GF-D8 (cell line): ENCODE results near the gene LIG3.
"Not testable (repeated sequence)": the region's sequence is repeated elsewhere in the genome, so short reads cannot be mapped to it uniquely, and the experiment has no call there.

Experiments
- DNase-seq: peaks from one replicate; lab custom pipeline; 2025; lab: John Stamatoyannopoulos, UW

Gene LIG3

GRCh38 chr17:35041390-35041789 is 61.1 kb downstream of the LIG3 start:
- no peak for DNase-seq

GRCh38 chr17:35044181-35044580 is 63.9 kb downstream of the LIG3 start:
- no peak for DNase-seq

- not testable (repeated sequence) for DNase-seq
Observed at GRCh38 chr17:35045458-35045979, 65.2 kb downstream of the LIG3 start.

- no peak for DNase-seq
Observed at GRCh38 chr17:35046245-35046644, 65.9 kb downstream of the LIG3 start.

- no peak for DNase-seq
Observed at GRCh38 chr17:35046740-35047283, 66.5 kb downstream of the LIG3 start.

- DNase-seq: no peak
Observed at GRCh38 chr17:35048685-35049379, 68.5 kb downstream of the LIG3 start.

- DNase-seq: no peak
Observed at GRCh38 chr17:35050170-35050569, 69.9 kb downstream of the LIG3 start.

- DNase-seq: peak; percentile 69
Observed at GRCh38 chr17:35051183-35051578, 70.9 kb downstream of the LIG3 start.

- no peak for DNase-seq
Observed at GRCh38 chr17:35051579-35052240, 71.4 kb downstream of the LIG3 start.

- DNase-seq: no peak
Observed at GRCh38 chr17:35052241-35052610, 71.9 kb downstream of the LIG3 start.

- DNase-seq: no peak
Observed at GRCh38 chr17:35052780-35053179, 72.5 kb downstream of the LIG3 start.

GRCh38 chr17:35053204-35053603 is 72.9 kb downstream of the LIG3 start:
- DNase-seq: no peak

GRCh38 chr17:35056013-35056412 is 75.7 kb downstream of the LIG3 start:
- no peak for DNase-seq

- no peak for DNase-seq
Observed at GRCh38 chr17:35057332-35057915, 77.1 kb downstream of the LIG3 start.
